ENCODE measurements around the gene ZNF487. TPM values are rescaled to one million over a fixed set of nuclear protein-coding genes. Genes with fewer than 3 reads are reported as not detected.

Gene ZNF487
- total RNA-seq, 6 donors from 2014 or later = 4.5 to 25.0 (median 11.0) TPM

DNA sequence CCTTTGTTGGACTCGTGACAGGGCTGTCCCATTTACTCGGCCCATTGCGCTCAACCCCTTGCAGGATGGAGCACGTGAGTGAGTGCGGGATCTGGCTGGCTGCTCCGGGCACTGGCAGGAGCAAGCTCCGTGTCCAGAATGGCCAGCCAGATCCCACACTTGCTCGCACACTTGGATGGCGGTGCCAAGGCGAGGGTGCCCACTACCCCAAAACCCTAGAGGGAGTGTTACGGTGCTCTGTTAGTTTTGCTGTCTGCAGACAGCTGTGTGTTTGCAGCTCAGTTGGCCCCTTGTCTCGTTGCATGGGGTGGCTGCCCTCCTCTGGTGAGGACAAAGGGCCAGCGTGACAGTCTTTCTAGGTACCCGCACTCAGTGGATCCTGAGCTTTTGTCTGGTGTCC is 34.2 kb downstream of the ZNF487 start:
- Histone ChIP-seq H3K4me1 (no peaks in the 10 kb centered on the region), H3K27ac (no peak overlapping the region), H3K27me3 (no peaks in the 10 kb centered on the region), H3K9me3 (no peaks in the 10 kb centered on the region), H3K36me3 (no peaks in the 10 kb centered on the region), H3K4me3 (no peak overlapping the region)
- 89 to 93% methylated on average over 14 of the region's 14 CpGs for WGBS, 2 donors
- no peak for TF ChIP-seq POLR2A (IDR thresholded peaks at IDR 0.05)
- TF ChIP-seq EP300 (IDR thresholded peaks at IDR 0.05) = no peak
- no peak for TF ChIP-seq POLR2AphosphoS5 (IDR thresholded peaks at IDR 0.05)
- TF ChIP-seq, protein P1, sequence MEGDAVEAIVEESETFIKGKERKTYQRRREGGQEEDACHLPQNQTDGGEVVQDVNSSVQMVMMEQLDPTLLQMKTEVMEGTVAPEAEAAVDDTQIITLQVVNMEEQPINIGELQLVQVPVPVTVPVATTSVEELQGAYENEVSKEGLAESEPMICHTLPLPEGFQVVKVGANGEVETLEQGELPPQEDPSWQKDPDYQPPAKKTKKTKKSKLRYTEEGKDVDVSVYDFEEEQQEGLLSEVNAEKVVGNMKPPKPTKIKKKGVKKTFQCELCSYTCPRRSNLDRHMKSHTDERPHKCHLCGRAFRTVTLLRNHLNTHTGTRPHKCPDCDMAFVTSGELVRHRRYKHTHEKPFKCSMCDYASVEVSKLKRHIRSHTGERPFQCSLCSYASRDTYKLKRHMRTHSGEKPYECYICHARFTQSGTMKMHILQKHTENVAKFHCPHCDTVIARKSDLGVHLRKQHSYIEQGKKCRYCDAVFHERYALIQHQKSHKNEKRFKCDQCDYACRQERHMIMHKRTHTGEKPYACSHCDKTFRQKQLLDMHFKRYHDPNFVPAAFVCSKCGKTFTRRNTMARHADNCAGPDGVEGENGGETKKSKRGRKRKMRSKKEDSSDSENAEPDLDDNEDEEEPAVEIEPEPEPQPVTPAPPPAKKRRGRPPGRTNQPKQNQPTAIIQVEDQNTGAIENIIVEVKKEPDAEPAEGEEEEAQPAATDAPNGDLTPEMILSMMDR (IDR thresholded peaks at IDR 0.05) = no peak
- ATAC-seq (ENCODE audit: low FRiP score in 2 of 2) = no peak
- DNase-seq = peak in 1 of 2 donors; percentile 17

DNA sequence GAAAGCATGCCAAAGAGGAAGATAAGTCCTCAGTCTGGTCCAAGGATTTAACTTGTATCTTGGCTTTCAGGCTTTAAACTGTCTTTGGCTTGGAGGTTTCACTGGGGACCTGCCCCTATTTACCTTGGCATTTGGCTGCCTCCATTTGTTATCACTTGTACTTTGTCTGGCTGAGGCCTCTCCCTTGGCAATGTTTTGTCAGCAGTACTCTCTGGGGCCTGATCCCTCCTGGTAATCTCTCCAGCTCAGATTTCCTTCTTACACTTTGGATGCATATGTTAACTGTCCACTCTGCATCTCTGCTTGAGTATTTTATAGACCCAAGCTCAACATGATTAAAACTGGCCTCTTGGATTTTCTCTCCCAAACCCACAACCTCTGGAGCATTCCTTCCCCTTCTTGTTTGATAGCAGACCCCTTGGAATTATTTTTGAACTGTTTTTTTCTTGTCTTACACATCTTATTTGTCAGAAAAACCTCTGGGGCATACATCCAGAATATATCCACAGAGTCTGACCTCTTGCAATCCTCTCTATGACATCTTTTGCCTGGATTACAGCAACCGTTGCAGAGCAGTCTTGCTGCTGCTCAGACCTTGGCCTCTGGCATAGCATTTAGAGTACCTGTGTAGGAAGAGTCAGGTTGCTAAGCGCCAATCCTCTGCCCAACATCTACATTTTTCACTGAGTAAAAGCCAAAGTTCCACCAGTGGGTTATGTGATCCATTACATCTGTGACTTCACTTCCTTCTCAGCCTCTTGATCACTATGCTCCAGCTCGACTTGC is 35.2 kb downstream of the ZNF487 start:
- WGBS, 2 donors = 90% methylated on average over 3 of the region's 3 CpGs
- Histone ChIP-seq H3K4me3 (no peak overlapping the region), H3K27me3 (no peaks in the 10 kb centered on the region), H3K27ac (no peak overlapping the region), H3K4me1 (no peaks in the 10 kb centered on the region), H3K36me3 (peaks cover 0 to 3% (median 0%) of the 10 kb centered on the region in 4 donors), H3K9me3 (no peaks in the 10 kb centered on the region)
- DNase-seq = no peak
- no peak for ATAC-seq (ENCODE audit: low FRiP score in 2 of 2)
- TF ChIP-seq, protein P1 (IDR thresholded peaks at IDR 0.05) = no peak
- TF ChIP-seq POLR2A (IDR thresholded peaks at IDR 0.05) (no peak), EP300 (IDR thresholded peaks at IDR 0.05) (no peak), POLR2AphosphoS5 (IDR thresholded peaks at IDR 0.05) (no peak)

DNA sequence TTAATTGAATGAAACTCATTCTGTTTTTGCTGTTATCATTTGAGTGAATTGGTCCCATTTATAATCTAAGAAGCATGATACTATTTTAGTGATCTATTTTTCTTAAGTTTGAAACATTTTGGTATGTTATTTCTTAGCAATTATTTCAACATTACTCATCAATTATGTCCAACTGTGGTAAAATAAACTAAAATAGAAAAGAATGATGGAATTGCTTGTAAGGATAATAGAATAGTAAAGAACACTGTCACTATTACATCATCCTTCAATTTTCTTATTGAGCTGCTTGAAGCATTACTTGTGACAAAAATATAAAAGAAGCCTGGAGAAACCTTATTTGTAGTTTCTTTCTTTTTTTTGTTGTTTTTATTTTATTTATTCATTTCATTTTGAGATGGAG is 42.4 kb downstream of the ZNF487 start:
- no peak overlapping the region for H3K27ac ChIP-seq
- no peak for DNase-seq
- H3K27me3 ChIP-seq = no peaks in the 10 kb centered on the region
- H3K4me1 ChIP-seq = no peaks in the 10 kb centered on the region
- no peak for TF ChIP-seq POLR2A (IDR thresholded peaks at IDR 0.05)
- TF ChIP-seq POLR2AphosphoS5 (IDR thresholded peaks at IDR 0.05) = no peak
- TF ChIP-seq, protein P1 (IDR thresholded peaks at IDR 0.05) = no peak
- TF ChIP-seq EP300 (IDR thresholded peaks at IDR 0.05) = no peak
- H3K4me3 ChIP-seq = no peak overlapping the region
- no peak for ATAC-seq (ENCODE audit: low FRiP score in 2 of 2)
- peaks cover 0 to 20% (median 4%) of the 10 kb centered on the region in 4 donors for H3K36me3 ChIP-seq
- peaks cover 30 to 38% (median 34%) of the 10 kb centered on the region in 4 donors for H3K9me3 ChIP-seq

DNA sequence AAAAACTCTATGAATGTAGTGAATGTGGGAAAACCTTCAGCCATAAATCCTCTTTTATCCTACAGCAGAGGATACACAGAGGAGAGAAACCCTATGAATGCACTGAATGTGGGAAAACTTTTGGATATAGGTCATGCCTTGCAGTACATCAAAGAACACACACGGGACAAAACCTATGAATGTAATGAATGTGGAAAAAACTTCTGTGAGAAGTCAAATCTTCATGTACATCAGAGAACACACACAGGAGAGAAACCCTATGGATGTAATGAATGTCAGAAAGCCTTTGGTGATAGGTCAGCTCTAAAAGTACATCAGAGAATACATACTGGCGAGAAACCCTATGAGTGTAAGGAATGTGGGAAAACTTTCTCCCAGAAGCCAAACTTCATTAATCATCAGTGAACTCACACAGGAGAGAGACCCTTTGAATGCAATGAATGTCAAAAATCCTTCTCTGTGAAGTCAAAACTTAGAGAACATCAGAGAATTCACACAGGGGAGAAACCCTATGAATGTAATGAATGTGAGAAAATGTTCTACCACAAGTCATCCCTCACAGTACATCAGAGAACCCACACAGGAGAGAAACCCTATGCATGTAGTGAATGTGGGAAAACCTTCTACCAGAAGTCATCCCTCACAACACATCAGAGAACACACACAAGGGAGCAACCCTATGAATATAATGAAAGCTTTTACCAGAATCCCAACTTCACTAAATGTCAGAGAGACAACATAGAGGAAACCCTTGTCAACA is 45.6 kb downstream of the ZNF487 start:
- Histone ChIP-seq H3K27me3 (no peaks in the 10 kb centered on the region), H3K4me3 (no peak overlapping the region), H3K9me3 (peaks cover 37 to 54% (median 49%) of the 10 kb centered on the region in 4 donors), H3K27ac (no peak overlapping the region), H3K36me3 (peaks cover 0 to 17% (median 4%) of the 10 kb centered on the region in 4 donors), H3K4me1 (no peaks in the 10 kb centered on the region)
- no peak for ATAC-seq (ENCODE audit: low FRiP score in 2 of 2)
- WGBS, 2 donors = 96 to 98% methylated on average over 2 of the region's 2 CpGs
- DNase-seq = no peak
- TF ChIP-seq, protein P1 (IDR thresholded peaks at IDR 0.05) = no peak
- TF ChIP-seq EP300 (IDR thresholded peaks at IDR 0.05) (no peak), POLR2A (IDR thresholded peaks at IDR 0.05) (no peak), POLR2AphosphoS5 (IDR thresholded peaks at IDR 0.05) (no peak)

Measured in upper lobe of left lung (tissue), 6 donors.